GM12878 (cell line): ENCODE results near the gene CLDN9.

ENCODE experiments used
- CHD1 ChIP-seq: IDR thresholded peaks from 2 replicates; pipeline ENCODE4 v1.6.1; 2012; ENCODE audit warnings: low read depth, low read length, improper control_type of control experiment
- CTCF ChIP-seq, 3 experiments: IDR thresholded peaks in 2 of 3; conservative IDR thresholded peaks in 1 of 3; 2 replicates each; pipeline ENCODE4 v1.5.1; 2011; ENCODE audit warnings: low read depth in 3 of 3, low read length in 3 of 3, mild to moderate bottlenecking in 3 of 3, control low read depth in 2 of 3, moderate library complexity in 2 of 3, inconsistent platforms in 1 of 3, mixed read lengths in 1 of 3; ENCODE audit not compliant: control insufficient read depth in 2 of 3, insufficient read depth in 1 of 3; ENCODE audit errors: extremely low read depth in 1 of 3
- ELK1 ChIP-seq: IDR thresholded peaks from 2 replicates; pipeline ENCODE4 v1.6.1; 2012; ENCODE audit warnings: low read depth, low read length, improper control_type of control experiment
- EZH2 ChIP-seq: IDR thresholded peaks from 2 replicates; pipeline ENCODE4 v1.6.1; 2012; ENCODE audit warnings: low read depth, mild to moderate bottlenecking, control low read depth, inconsistent platforms, low read length, borderline replicate concordance; ENCODE audit not compliant: control insufficient read depth
- MLLT1 ChIP-seq: fragments of 450-650 bp; IDR thresholded peaks from 2 replicates; pipeline ENCODE4 v1.6.1; 2016; ENCODE audit warnings: mild to moderate bottlenecking
- NRF1 ChIP-seq: conservative IDR thresholded peaks from 2 replicates; pipeline ENCODE4 v1.6.1; 2011; ENCODE audit warnings: mild to moderate bottlenecking, low read depth, low read length, improper control_type of control experiment
- POLR2A ChIP-seq: IDR thresholded peaks from 2 replicates; pipeline ENCODE4 v1.6.1; 2011; ENCODE audit warnings: low read depth, mild to moderate bottlenecking, low read length
- RAD21 ChIP-seq: IDR thresholded peaks from 2 replicates; pipeline ENCODE4 v1.6.1; 2011; ENCODE audit warnings: mild to moderate bottlenecking, low read depth, low read length, moderate library complexity; ENCODE audit not compliant: insufficient read depth
- TAF1 ChIP-seq: IDR thresholded peaks from 2 replicates; pipeline ENCODE4 v1.6.1; 2011; ENCODE audit warnings: mild to moderate bottlenecking, low read depth, low read length, borderline replicate concordance

- TF ChIP-seq CHD1 (no peak), CTCF (IDR thresholded peaks at IDR 0.05 in 2 of 3, conservative IDR thresholded peaks at IDR 0.05 in 1 of 3; ENCODE audit: control insufficient read depth in 2 of 3, extremely low read depth in 1 of 3, insufficient read depth in 1 of 3, low read depth in 3 of 3, low read length in 3 of 3) (no peak), RAD21 (no peak), ELK1 (no peak), POLR2A (no peak), NRF1 (no peak), MLLT1 (no peak), EZH2 (no peak), TAF1 (no peak)
Measured at GRCh38 chr16:2976201-2976600, 36.5 kb upstream of the CLDN9 start.
